ENCODE data around the gene SIGLEC1.
A peak's percentile ranks its signal among the peaks of the same experiment; 100 is the strongest.

Gene SIGLEC1

GRCh38 chr20:3672547-3673171, 39.7 kb downstream of the SIGLEC1 start:
- DNase-seq (ENCODE audit: low read depth, low spot score), result no peak
- no peak for TF ChIP-seq CTCF (IDR thresholded peaks at IDR 0.05; ENCODE audit: low read depth, low read length)
- H3K4me3 ChIP-seq (ENCODE audit: low read depth, low read length), result no peak overlapping the region
- in situ Hi-C loops (cut with HindIII; ENCODE audit: low sequenced_read_pairs), result no loop called here

GRCh38 chr20:3671986-3672546, 40.3 kb downstream of the SIGLEC1 start:
- TF ChIP-seq CTCF (IDR thresholded peaks at IDR 0.05; ENCODE audit: low read depth, low read length), result no peak
- no peak overlapping the region for H3K4me3 ChIP-seq (ENCODE audit: low read depth, low read length)
- in situ Hi-C loops (cut with HindIII; ENCODE audit: low sequenced_read_pairs), result no loop called here
- DNase-seq (ENCODE audit: low read depth, low spot score), result no peak

- H3K4me3 ChIP-seq (ENCODE audit: low read depth, low read length), result no peak overlapping the region
- in situ Hi-C loops (cut with HindIII; ENCODE audit: low sequenced_read_pairs), result no loop called here
- DNase-seq (ENCODE audit: low read depth, low spot score), result no peak
- no peak for TF ChIP-seq CTCF (IDR thresholded peaks at IDR 0.05; ENCODE audit: low read depth, low read length)
These were observed 41.5 kb downstream of the SIGLEC1 start for GRCh38 chr20:3670945-3671344.

- in situ Hi-C loops (cut with HindIII; ENCODE audit: low sequenced_read_pairs), result no loop called here
- TF ChIP-seq CTCF (IDR thresholded peaks at IDR 0.05; ENCODE audit: low read depth, low read length), result peak; percentile 8
- DNase-seq (ENCODE audit: low read depth, low spot score), result no peak
- H3K4me3 ChIP-seq (ENCODE audit: low read depth, low read length), result no peak overlapping the region
These were observed 41.9 kb downstream of the SIGLEC1 start for GRCh38 chr20:3670511-3670910.

- no peak for DNase-seq (ENCODE audit: low read depth, low spot score)
- no peak for TF ChIP-seq CTCF (IDR thresholded peaks at IDR 0.05; ENCODE audit: low read depth, low read length)
- in situ Hi-C loops (cut with HindIII; ENCODE audit: low sequenced_read_pairs), result no loop called here
- no peak overlapping the region for H3K4me3 ChIP-seq (ENCODE audit: low read depth, low read length)
These were observed 42.6 kb downstream of the SIGLEC1 start for GRCh38 chr20:3669710-3670367.

- no peak for DNase-seq (ENCODE audit: low read depth, low spot score)
- TF ChIP-seq CTCF (IDR thresholded peaks at IDR 0.05; ENCODE audit: low read depth, low read length), result no peak
- no peak overlapping the region for H3K4me3 ChIP-seq (ENCODE audit: low read depth, low read length)
- in situ Hi-C loops (cut with HindIII; ENCODE audit: low sequenced_read_pairs), result no loop called here
These were observed 44.9 kb downstream of the SIGLEC1 start for GRCh38 chr20:3667434-3668037.

Data from astrocyte of the spinal cord (primary cell).